GM18868 (cell line): ENCODE results near the gene ARID4A.
"Not testable (repeated sequence)": the region's sequence is repeated elsewhere in the genome, so short reads cannot be mapped to it uniquely, and the experiment has no call there.

Experiments used
- ATAC-seq: cut with Tn5 transposase; IDR thresholded peaks from one replicate; pipeline ENCODE4 v1.9.1; 2021; ENCODE audit warnings: mild to moderate bottlenecking, moderate library complexity; ENCODE audit not compliant: unreplicated experiment

ARID4A gene

DNA sequence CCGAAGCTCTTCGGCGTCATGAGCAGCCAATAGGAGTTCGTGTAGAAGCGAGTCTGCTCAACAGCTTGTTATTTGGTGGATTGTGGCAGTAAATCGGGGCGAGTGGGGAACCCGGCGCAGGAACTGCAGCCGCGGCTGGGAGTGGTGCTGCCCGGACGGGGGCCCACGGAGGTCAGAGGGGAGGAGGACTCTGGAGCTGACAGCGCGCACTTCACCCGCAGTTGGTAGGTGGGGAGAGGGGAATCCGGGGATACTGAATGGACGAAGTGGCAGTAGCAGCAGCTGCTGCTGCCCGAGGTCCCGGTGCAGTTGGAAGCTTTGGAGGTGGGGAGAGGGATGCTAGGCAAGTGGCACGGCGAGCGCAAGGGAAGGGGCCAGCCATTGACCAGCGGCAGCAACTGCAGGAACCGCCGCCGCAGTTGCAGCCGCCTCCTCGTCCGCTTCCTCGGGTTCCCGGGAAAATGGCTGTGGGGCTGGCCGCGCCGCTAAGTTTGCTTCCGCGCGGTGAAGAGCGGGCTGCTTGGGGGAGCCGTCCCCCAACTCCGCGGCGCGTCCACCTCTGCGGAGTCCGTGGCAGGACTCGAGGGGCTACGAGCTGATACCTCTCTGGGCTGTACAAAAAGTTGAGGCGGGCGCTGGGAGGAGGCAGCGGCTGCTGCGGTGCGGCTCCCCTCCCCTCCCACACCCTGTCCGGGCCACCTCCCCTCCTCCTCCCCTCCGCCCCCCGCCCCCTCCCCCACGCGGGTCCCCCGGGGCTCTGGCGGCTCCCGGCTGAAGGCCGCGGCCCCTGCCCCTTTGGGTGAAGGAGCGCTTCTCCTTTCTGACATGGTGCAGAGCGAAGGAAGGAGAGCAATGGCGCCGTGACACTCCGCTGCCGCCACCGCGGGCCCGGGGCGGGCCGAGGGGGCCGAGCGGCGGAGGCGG, at the start of gene ARID4A:
ARID4A (plus strand) TSS at position 79 of the 924 bp plus-strand sequence. CDS start 1,300 bp downstream, outside the sequence.
- peak; percentile 8 for ATAC-seq

- ATAC-seq, result no peak
Observed at GRCh38 chr14:58249611-58250010, 48.7 kb upstream of the ARID4A start.

- ATAC-seq, result no peak
Observed at GRCh38 chr14:58258156-58258555, 40.2 kb upstream of the ARID4A start.

GRCh38 chr14:58262005-58262404, 36.4 kb upstream of the ARID4A start:
- ATAC-seq, result not testable (repeated sequence)

DNA sequence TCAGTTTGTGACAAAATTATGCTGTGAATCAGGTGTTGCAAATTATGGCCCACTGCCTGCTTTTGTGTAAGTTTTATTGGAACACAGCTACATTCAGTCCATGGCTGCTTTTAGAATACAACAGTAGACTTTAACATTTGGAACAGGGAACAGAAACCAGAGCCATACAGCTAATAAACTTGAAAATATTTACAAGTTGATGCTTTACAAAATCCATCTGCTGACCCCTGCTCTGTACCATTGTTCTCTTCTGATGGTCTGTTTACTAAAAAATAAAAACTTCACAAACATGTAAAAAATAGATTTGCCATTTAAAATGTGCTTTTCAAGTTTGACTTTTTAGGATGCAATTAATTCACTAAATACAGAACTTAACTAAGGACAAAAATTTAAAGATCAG, 33.0 kb upstream of the ARID4A start:
- ATAC-seq, result no peak

DNA sequence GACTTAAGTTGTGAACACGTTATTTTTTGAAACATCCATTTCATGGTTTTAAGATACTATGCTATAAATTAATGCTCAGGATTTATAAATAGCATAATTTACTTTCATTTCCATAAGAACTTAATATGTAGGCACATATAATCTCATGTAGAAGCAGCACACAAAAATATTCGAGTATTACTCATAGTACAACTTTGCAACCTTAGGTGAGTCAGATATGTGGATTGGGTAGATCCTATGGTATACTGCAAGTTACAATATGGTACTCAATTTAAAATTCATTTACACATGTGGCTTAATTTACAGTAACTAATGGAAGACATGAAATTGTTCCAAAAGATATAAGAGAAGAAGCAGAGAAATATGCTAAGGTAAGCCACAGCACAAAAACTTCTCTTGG, 27.7 kb upstream of the ARID4A start:
- no peak for ATAC-seq

- ATAC-seq, result no peak
Observed at GRCh38 chr14:58272588-58273372, 25.6 kb upstream of the ARID4A start.

GRCh38 chr14:58274881-58275280, 23.5 kb upstream of the ARID4A start:
- ATAC-seq, result no peak

GRCh38 chr14:58275527-58276190, 22.7 kb upstream of the ARID4A start:
- ATAC-seq, result no peak

DNA sequence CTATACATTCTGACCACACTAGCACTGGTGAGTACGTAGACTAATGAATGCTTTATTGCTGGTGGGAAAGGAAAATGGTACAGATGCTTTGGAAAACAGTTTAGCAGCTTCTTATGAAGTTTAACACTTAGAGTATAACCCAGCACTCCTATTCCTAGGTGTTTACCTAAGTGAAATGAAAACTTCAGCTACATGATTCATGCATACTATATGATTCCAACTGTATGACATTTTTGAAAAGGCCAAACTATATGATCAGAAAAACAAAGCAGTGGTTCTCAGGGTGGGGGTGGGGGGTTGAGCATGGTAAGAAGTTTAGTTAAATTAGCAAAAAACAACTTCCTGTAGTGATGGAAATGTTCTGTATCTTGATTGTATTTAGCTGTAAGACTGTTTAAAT, 22.1 kb upstream of the ARID4A start:
- no peak for ATAC-seq

GRCh38 chr14:58278177-58278576, 20.2 kb upstream of the ARID4A start:
- no peak for ATAC-seq

DNA sequence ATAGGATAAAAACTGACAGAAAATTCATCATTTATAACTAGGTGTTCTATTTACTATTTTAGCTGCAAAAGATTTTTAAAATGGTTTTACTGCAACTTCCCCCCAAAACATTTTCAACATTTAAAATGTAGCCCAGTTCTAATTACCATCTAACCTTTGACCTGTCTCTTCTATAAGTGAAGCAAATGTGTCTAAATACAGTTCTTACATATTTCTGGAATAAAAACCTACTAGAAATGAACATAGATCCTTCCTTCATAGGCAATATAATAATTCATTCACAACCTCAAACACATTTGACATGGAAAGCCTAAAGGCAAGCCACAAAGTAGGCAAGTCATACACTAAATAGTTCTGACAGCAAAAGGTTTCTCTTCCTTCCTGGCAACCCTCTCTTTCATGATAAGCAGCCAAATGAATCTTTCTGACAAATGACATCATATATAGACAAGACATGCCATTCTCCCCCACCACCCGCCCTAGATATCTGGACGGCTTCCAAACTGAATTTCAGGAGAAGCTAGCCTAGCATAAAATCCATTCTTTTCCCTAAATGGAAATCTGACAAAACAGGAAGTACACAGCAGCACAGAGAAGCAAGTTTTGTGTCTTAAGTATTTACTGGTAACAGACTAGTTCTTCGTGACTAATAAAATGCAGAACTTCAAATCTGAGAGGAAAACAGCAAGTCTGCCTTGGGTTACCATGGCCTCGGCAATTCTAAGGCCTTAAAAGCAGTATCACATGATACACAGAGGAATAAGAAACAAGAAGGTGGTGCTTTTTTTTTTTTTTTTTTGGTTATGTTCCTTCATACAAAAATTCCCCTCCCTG, 17.2 kb upstream of the ARID4A start:
- ATAC-seq, result peak; percentile 87

DNA sequence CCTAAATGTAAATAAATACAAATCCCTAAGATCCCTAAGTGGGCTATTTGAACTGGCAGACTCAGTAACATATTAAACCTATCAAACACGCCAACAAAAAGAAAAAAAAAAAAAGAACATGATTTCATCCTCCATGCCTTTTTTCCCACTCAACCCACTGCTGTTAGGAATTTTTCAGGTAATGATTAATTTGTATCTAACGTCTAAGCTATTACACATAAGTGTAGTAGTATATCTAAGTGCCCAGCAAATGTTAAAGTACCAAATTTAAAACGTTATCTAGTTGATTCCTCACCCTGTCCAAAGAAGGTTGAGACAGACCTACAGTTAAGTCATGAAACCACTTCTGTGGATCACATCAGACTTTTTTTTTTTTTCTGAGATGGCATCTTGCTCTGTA, 16.4 kb upstream of the ARID4A start:
- no peak for ATAC-seq

DNA sequence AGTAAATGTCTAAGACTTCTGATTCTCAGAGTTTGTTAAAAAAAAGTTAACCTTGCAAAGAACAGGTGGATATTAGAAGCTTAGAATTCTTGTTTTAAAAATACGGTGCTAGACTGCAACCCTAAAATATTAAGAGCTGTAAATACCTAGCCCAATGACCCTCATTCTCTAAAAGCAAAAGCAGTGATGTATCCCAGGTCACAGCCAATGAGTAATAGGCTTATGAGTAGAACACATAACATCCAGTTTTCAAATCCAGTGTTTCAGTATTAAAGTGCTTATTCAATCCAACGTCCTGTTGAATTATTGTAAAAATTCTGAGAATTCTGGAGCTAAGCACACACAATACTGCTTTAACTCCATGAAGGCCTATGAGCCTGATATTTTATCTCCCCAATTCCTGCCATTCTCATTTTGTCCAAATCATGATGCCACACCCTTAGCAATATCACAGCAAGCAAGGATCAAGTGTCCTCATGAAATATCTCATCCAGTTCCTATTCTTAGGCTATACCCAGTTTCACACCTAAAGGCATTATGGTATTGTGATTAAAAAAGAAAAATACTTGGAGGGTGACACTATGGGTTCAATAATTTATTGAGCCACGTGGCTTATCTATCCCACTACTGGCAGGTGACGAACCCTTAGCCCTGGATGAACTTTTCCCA, 15.3 kb upstream of the ARID4A start:
- ATAC-seq, result no peak

- no peak for ATAC-seq
Observed at GRCh38 chr14:58283730-58284129, 14.6 kb upstream of the ARID4A start.

GRCh38 chr14:58285132-58285531, 13.2 kb upstream of the ARID4A start:
- ATAC-seq, result no peak

- ATAC-seq, result no peak
Observed at GRCh38 chr14:58287607-58288042, 10.7 kb upstream of the ARID4A start.

DNA sequence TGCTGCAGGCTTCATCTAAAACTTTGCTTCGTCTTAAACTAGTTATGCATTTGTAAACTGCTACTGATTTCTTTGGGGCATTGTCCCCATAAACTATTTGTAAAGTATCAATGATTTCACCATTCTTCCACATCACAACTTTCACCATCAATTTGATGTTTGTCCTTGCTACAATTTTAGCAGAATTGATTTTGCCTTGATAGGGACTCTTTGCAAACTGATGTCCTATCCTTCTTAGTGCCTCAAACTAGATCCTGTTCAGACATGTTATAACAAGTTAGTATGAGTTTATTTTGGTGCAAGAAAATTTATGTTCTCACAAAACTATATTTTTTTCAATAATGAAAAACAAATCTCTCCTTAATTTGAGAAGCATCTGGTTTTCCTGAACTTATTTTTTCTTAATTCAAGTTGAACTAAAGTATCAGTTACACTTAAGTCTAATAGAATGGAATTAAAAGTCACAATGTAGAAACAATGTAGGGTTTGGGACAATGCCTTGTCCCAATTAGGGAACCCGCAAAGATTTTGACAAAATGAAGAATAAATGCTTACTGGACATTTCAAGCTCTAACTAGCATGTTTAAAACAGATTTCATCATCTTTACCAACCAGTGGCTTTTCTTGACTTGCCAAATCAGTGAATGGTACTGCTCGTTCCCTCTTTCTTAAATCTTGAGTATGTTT, 10.1 kb upstream of the ARID4A start:
- no peak for ATAC-seq

DNA sequence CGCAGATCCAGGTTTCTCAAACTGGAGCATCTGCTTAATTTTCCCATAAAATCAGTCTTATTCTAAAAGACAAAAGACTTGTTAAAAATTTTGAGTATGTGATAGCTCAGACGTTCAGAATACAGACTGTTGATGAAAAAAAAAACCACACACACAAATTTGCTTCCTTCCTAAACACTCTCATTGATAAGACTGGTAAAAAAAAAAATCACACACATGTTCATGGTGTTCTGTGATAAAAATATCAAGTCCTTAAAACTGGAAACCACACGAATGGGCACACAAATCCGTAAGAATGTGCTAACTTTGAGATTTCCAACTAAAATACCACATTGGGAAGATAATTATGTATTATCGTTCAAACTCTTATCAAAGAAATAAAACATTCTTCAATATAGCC, 6.7 kb upstream of the ARID4A start:
- ATAC-seq, result no peak
